HepG2 (cell line): ENCODE results near the gene MAB21L4. TPM values are rescaled to one million over a fixed set of nuclear protein-coding genes. Genes with fewer than 3 reads are reported as not detected.

Experiments
- ARNT2 ChIP-seq: sonication (generic); formaldehyde crosslinking; IDR thresholded peaks from 2 replicates; pipeline ENCODE4 v1.8.0; 2022; ENCODE audit warnings: mild to moderate bottlenecking, low read depth, missing genetic modification reagents, moderate library complexity
- CBX5 ChIP-seq: sonication (generic); formaldehyde crosslinking; IDR thresholded peaks from 2 replicates; pipeline ENCODE4 v1.4.0; 2020; ENCODE audit warnings: missing genetic modification reagents, borderline replicate concordance
- FOXO1 ChIP-seq: sonication (generic); formaldehyde crosslinking; IDR thresholded peaks from 2 replicates; pipeline ENCODE4 v1.4.0; 2020; ENCODE audit warnings: missing genetic modification reagents
- HNF1B ChIP-seq: sonication (generic); formaldehyde crosslinking; IDR thresholded peaks from 2 replicates; pipeline ENCODE4 v1.5.1; 2020; ENCODE audit warnings: mild to moderate bottlenecking, moderate library complexity, missing genetic modification reagents
- JARID2 ChIP-seq: sonication (generic); formaldehyde crosslinking; IDR thresholded peaks from 2 replicates; pipeline ENCODE4 v1.8.1; 2023; ENCODE audit warnings: missing genetic modification reagents, inconsistent platforms; ENCODE audit not compliant: insufficient replicate concordance
- KLF11 ChIP-seq: IDR thresholded peaks from 2 replicates; pipeline ENCODE4 v1.6.1; 2016; ENCODE audit warnings: missing compliant biosample characterization
- MATR3 ChIP-seq: sonication (generic); formaldehyde crosslinking; IDR thresholded peaks from 2 replicates; pipeline ENCODE4 v1.4.0; 2020; ENCODE audit warnings: missing genetic modification reagents
- REL ChIP-seq: sonication (generic); formaldehyde crosslinking; conservative IDR thresholded peaks from 2 replicates; pipeline ENCODE4 v1.8.0; 2022; ENCODE audit warnings: mild to moderate bottlenecking, missing genetic modification reagents, moderate library complexity
- SMARCE1 ChIP-seq: fragments of 450-650 bp; IDR thresholded peaks from 2 replicates; pipeline ENCODE4 v1.6.1; 2017; ENCODE audit warnings: borderline replicate concordance
- SPEN ChIP-seq: sonication (generic); formaldehyde crosslinking; IDR thresholded peaks from 2 replicates; pipeline ENCODE4 v1.5.1; 2020; ENCODE audit warnings: low read depth, mild to moderate bottlenecking, missing genetic modification reagents
- TERF1 ChIP-seq: sonication (generic); formaldehyde crosslinking; IDR thresholded peaks from 2 replicates; pipeline ENCODE4 v1.8.0; 2022; ENCODE audit warnings: mild to moderate bottlenecking, missing genetic modification reagents, moderate library complexity
- YY1 ChIP-seq: IDR thresholded peaks from 2 replicates; pipeline ENCODE4 v1.6.1; 2011; ENCODE audit warnings: low read length, low read depth, moderate library complexity, mild to moderate bottlenecking; ENCODE audit not compliant: insufficient read depth, insufficient replicate concordance
- ZMYM4 ChIP-seq: sonication (generic); formaldehyde crosslinking; IDR thresholded peaks from 2 replicates; pipeline ENCODE4 v1.8.1; 2023; ENCODE audit warnings: mild to moderate bottlenecking, missing genetic modification reagents
- ZNF230 ChIP-seq: sonication (generic); formaldehyde crosslinking; IDR thresholded peaks from 2 replicates; pipeline ENCODE4 v1.4.0; 2020; ENCODE audit warnings: mild to moderate bottlenecking, missing genetic modification reagents
- ZNF430 ChIP-seq: sonication (generic); formaldehyde crosslinking; IDR thresholded peaks from 2 replicates; pipeline ENCODE4 v1.9.0; 2021; ENCODE audit warnings: mild to moderate bottlenecking, missing genetic modification reagents
- ZNF616 ChIP-seq: sonication (generic); formaldehyde crosslinking; IDR thresholded peaks from 2 replicates; pipeline ENCODE4 v1.5.0; 2020; ENCODE audit warnings: low read depth, mild to moderate bottlenecking, missing genetic modification reagents
- ZNF672 ChIP-seq: sonication (generic); formaldehyde crosslinking; IDR thresholded peaks from 2 replicates; pipeline ENCODE4 v1.8.1; 2022; ENCODE audit warnings: missing genetic modification reagents
- ZNF7 ChIP-seq: IDR thresholded peaks from 2 replicates; pipeline ENCODE4 v1.6.1; 2016; ENCODE audit warnings: missing biosample characterization, missing genetic modification reagents
- ZSCAN22 ChIP-seq: sonication (generic); formaldehyde crosslinking; IDR thresholded peaks from 2 replicates; pipeline ENCODE4 v1.4.0; 2020; ENCODE audit warnings: mild to moderate bottlenecking, missing genetic modification reagents
- polyA plus RNA-seq, 8 experiments: library from polyadenylated mRNA; depleted of rRNA in 3 of 8; stranded (reverse) in 7 of 8; unstranded in 1 of 8; fragments of >200 nt; fragmentation: Illumina TruSeq in 4 of 8; extraction: Trizol in 4 of 8; gene quantifications; 2 replicates each; pipeline versions ENCODE4 v1.2.1 to v1.2.3, GENCODE V29; 2011 to 2016; ENCODE audit warnings: low read depth in 4 of 8, missing spikeins in 1 of 8, mixed read lengths in 1 of 8; ENCODE audit not compliant: insufficient read depth in 1 of 8
- total RNA-seq, 5 experiments: library from RNA; depleted of rRNA; stranded (reverse); fragments of >200 nt; fragmentation: Illumina TruSeq; extraction: Trizol; gene quantifications; 2 replicates each; pipeline ENCODE4 v1.2.3, GENCODE V29; 2016; ENCODE audit warnings: low read depth in 1 of 5
- TF ChIP-seq, protein P1 (sequence below): sonication (generic); formaldehyde crosslinking; IDR thresholded peaks from 2 replicates; pipeline ENCODE4 v1.4.0; 2020; ENCODE audit warnings: mild to moderate bottlenecking, low read depth, missing genetic modification reagents
- TF ChIP-seq, protein P2 (sequence below): conservative IDR thresholded peaks from 2 replicates; pipeline ENCODE4 v1.6.1; 2018; ENCODE audit warnings: missing genetic modification reagents

MAB21L4 gene
- total and polyA plus RNA-seq, 2 of the 13 experiments (the other 11 are each of a cell fraction or from before 2014, with no cell fraction given) = 3.0 to 14.0 TPM

DNA sequence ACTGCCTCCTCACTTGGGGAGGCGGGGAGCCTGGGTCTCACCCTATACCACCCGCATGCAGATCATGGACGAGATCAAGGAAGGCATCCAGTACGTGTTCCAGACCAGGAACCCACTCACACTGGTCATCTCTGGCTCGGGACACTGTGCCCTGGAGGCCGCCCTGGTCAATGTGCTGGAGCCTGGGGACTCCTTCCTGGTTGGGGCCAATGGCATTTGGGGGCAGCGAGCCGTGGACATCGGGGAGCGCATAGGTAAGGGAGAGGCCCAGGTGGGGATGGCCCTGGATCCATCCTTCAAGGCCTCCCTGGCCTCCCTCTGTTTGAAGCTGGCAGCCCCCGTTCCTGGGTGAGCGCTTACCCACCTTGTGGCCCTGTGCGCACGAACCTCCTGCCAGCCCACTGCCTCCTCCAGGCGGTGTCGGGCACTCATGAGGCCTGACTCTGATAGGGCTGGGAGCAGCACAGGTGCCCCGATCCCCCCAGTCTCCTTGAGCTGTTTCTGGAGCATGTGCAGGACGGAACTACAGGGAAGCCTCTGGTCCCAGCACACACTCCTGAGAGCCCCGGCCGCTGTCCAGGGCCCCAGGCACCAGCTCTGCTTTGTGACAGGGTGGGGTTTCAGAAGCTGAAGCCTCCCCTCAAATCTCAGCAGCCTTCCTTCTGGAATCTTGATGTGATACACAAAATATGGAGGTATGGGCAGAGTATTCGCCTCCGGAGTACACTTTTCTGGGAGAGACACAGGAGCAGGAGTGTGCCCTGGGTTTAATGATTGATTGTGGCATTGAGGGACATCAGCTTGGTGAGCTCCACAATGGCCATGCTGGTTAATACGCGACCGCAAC lies 26.6 kb downstream of the MAB21L4 start (continued):
- peak; percentile 19; the same call in 1 of the 2 replicates for TF ChIP-seq HNF1B (CRISPR knock-in tag)
- no peak for TF ChIP-seq YY1
- no peak for TF ChIP-seq REL (CRISPR knock-in tag)
- no peak for TF ChIP-seq ZNF616 (CRISPR knock-in tag)
- no peak for TF ChIP-seq ZNF430 (CRISPR knock-in tag)
- TF ChIP-seq KLF11 (CRISPR knock-in tag) = no peak
- TF ChIP-seq MATR3 (CRISPR knock-in tag) = no peak
- no peak for TF ChIP-seq ZNF7 (CRISPR knock-in tag)
- TF ChIP-seq ARNT2 (CRISPR knock-in tag) = no peak
- TF ChIP-seq ZNF230 (CRISPR knock-in tag) = peak; percentile 68; the same call in 1 of the 2 replicates
- no peak for TF ChIP-seq CBX5 (CRISPR knock-in tag)
- TF ChIP-seq SMARCE1 = no peak
- TF ChIP-seq ZNF672 = no peak
- no peak for TF ChIP-seq TERF1 (CRISPR knock-in tag)
- TF ChIP-seq ZMYM4 = 0 out of 2 replicates have a peak, but pooled peaks have one; percentile 1
- TF ChIP-seq, protein P1, sequence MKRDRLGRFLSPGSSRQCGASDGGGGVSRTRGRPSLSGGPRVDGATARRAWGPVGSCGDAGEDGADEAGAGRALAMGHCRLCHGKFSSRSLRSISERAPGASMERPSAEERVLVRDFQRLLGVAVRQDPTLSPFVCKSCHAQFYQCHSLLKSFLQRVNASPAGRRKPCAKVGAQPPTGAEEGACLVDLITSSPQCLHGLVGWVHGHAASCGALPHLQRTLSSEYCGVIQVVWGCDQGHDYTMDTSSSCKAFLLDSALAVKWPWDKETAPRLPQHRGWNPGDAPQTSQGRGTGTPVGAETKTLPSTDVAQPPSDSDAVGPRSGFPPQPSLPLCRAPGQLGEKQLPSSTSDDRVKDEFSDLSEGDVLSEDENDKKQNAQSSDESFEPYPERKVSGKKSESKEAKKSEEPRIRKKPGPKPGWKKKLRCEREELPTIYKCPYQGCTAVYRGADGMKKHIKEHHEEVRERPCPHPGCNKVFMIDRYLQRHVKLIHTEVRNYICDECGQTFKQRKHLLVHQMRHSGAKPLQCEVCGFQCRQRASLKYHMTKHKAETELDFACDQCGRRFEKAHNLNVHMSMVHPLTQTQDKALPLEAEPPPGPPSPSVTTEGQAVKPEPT (CRISPR knock-in tag) = no peak
- TF ChIP-seq FOXO1 (CRISPR knock-in tag) = no peak
- no peak for TF ChIP-seq ZSCAN22 (CRISPR knock-in tag)
- TF ChIP-seq JARID2 (CRISPR knock-in tag) = no peak
- TF ChIP-seq, protein P2, sequence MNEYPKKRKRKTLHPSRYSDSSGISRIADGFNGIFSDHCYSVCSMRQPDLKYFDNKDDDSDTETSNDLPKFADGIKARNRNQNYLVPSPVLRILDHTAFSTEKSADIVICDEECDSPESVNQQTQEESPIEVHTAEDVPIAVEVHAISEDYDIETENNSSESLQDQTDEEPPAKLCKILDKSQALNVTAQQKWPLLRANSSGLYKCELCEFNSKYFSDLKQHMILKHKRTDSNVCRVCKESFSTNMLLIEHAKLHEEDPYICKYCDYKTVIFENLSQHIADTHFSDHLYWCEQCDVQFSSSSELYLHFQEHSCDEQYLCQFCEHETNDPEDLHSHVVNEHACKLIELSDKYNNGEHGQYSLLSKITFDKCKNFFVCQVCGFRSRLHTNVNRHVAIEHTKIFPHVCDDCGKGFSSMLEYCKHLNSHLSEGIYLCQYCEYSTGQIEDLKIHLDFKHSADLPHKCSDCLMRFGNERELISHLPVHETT (CRISPR knock-in tag) = no peak
- TF ChIP-seq SPEN (CRISPR knock-in tag) = no peak; the same call in 1 of the 2 replicates
